Fibroblast of lung (primary cell): ENCODE measurements around the gene TSNAXIP1. TPM values are rescaled to one million over a fixed set of nuclear protein-coding genes. Genes with fewer than 3 reads are reported as not detected.

ENCODE experiments used
- DNase-seq, 2 donors: peaks; one replicate each; pipeline versions ENCODE4 v3.0.0 to v3.0.0-alpha.2; 2010; ENCODE audit warnings: low read depth in 2 of 2
- H2AFZ ChIP-seq: 2 replicates; pipeline ENCODE4 v1.5.1; 2012; ENCODE audit warnings: low read length, control low read depth, inconsistent platforms
- H3K27ac ChIP-seq: 2 replicates; pipeline ENCODE4 v1.5.1; 2011; ENCODE audit warnings: low read length, control low read depth; ENCODE audit not compliant: insufficient read depth
- H3K27me3 ChIP-seq: 2 replicates; pipeline ENCODE4 v1.5.1; 2011; ENCODE audit warnings: mild to moderate bottlenecking, low read length; ENCODE audit not compliant: control insufficient read depth, insufficient read depth
- H3K36me3 ChIP-seq: 2 replicates; pipeline ENCODE4 v1.5.1; 2011; ENCODE audit warnings: low read length; ENCODE audit not compliant: control insufficient read depth, insufficient read depth
- H3K4me1 ChIP-seq: 2 replicates; pipeline ENCODE4 v1.5.1; 2011; ENCODE audit warnings: low read length; ENCODE audit not compliant: control insufficient read depth, insufficient read depth; ENCODE audit errors: extremely low read depth
- H3K4me2 ChIP-seq: 2 replicates; pipeline ENCODE4 v1.5.1; 2011; ENCODE audit warnings: low read length, control low read depth; ENCODE audit not compliant: insufficient read depth; ENCODE audit errors: extremely low read depth
- H3K4me3 ChIP-seq, 4 experiments: fragments of 200-600 bp in 1 of 4; sonication (generic) in 1 of 4; replicated peaks in 1 of 4; 2 replicates each; pipeline ENCODE4 v1.5.1; 2011 to 2016; ENCODE audit warnings: low read length in 4 of 4, low read depth in 3 of 4, mild to moderate bottlenecking in 3 of 4, control low read depth in 2 of 4, inconsistent platforms in 1 of 4, mixed read lengths in 1 of 4; ENCODE audit not compliant: insufficient read depth in 1 of 4; ENCODE audit errors: control extremely low read depth in 1 of 4
- H3K79me2 ChIP-seq: 2 replicates; pipeline ENCODE4 v1.5.1; 2012; ENCODE audit warnings: mild to moderate bottlenecking, low read length, inconsistent platforms; ENCODE audit not compliant: control insufficient read depth, insufficient read depth
- H3K9ac ChIP-seq: 2 replicates; pipeline ENCODE4 v1.5.1; 2011; ENCODE audit warnings: mild to moderate bottlenecking, low read length, control low read depth; ENCODE audit not compliant: insufficient read depth
- H3K9me3 ChIP-seq: 2 replicates; pipeline ENCODE4 v1.5.1; 2012; ENCODE audit warnings: low read depth, low read length; ENCODE audit not compliant: control insufficient read depth, insufficient read depth
- H4K20me1 ChIP-seq: 2 replicates; pipeline ENCODE4 v1.5.1; 2011; ENCODE audit warnings: low read length; ENCODE audit not compliant: control insufficient read depth, insufficient read depth; ENCODE audit errors: extremely low read depth
- EZH2 ChIP-seq: IDR thresholded peaks from 2 replicates; pipeline ENCODE4 v1.5.1; 2012; ENCODE audit warnings: low read length, control low read depth, mild to moderate bottlenecking; ENCODE audit errors: missing control alignments
- polyA plus RNA-seq, 2 donors: library from polyadenylated mRNA; depleted of rRNA in 1 of 2; stranded (reverse) in 1 of 2; unstranded in 1 of 2; fragments of >200 nt; gene quantifications; 2 replicates each; pipeline ENCODE4 v1.2.1, GENCODE V29; 2011 to 2012; ENCODE audit warnings: missing spikeins in 1 of 2
- total RNA-seq: library from RNA; depleted of rRNA; stranded (reverse); fragments of >200 nt; gene quantifications from 2 replicates; pipeline ENCODE4 v1.2.1, GENCODE V29; 2014
- TF ChIP-seq, protein P1 (sequence below), 2 donors: IDR thresholded peaks in 1 of 2; conservative IDR thresholded peaks in 1 of 2; 1 replicate in 1 of 2; 2 replicates in 1 of 2; pipeline ENCODE4 v1.5.1; 2011 to 2012; ENCODE audit warnings: low read length in 2 of 2, control low read depth in 1 of 2, inconsistent platforms in 1 of 2, low read depth in 1 of 2, mild to moderate bottlenecking in 1 of 2

Gene TSNAXIP1
- total and polyA plus RNA-seq, 2 donors (not counting 1 experiment from before 2014, with no cell fraction given): 0.45 to 1.2 TPM

DNA sequence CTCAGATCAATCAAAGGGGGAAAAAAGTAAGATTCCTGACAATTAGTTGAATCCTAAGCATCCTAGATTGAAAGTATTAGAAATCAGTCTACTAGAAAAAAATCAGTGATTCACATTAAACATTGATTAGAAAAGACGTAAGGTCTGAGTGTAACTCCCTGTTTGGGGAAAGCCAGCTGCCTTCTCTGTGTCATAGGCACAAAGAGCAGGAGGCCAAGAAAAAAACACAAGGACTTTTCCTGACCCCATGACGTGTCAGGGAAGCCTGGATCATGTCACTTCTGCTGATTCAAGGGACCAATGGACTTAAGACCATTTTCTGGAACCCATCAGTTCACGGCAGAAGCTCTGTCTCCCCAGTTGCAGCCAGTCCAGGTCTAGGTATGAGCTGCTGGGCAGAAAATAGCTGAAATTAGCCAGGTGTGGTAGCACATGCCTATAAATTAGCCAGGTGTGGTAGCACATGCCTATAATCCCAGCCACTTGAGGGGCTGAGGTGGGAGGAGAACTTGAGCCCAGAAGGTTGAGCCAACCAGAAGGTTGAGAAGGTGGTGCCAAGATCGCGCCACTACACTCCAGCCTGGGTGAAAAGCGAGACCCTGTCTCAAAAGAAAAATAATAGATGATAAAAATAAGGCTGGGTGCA lies 36.2 kb upstream of the TSNAXIP1 start:
- Histone ChIP-seq H3K79me2 (no peaks in the 10 kb centered on the region), H3K9ac (no peak overlapping the region), H3K9me3 (no peaks in the 10 kb centered on the region), H3K4me2 (no peak overlapping the region), H3K36me3 (no peaks in the 10 kb centered on the region), H3K4me3 (no peak overlapping the region), H4K20me1 (no peaks in the 10 kb centered on the region), H3K27me3 (no peaks in the 10 kb centered on the region), H3K27ac (peak overlapping the region; percentile 59), H2AFZ (no peak overlapping the region), H3K4me1 (peaks cover 2% of the 10 kb centered on the region)
- peak; percentile 8 to 72 for DNase-seq
- TF ChIP-seq EZH2: no peak
- TF ChIP-seq, protein P1, sequence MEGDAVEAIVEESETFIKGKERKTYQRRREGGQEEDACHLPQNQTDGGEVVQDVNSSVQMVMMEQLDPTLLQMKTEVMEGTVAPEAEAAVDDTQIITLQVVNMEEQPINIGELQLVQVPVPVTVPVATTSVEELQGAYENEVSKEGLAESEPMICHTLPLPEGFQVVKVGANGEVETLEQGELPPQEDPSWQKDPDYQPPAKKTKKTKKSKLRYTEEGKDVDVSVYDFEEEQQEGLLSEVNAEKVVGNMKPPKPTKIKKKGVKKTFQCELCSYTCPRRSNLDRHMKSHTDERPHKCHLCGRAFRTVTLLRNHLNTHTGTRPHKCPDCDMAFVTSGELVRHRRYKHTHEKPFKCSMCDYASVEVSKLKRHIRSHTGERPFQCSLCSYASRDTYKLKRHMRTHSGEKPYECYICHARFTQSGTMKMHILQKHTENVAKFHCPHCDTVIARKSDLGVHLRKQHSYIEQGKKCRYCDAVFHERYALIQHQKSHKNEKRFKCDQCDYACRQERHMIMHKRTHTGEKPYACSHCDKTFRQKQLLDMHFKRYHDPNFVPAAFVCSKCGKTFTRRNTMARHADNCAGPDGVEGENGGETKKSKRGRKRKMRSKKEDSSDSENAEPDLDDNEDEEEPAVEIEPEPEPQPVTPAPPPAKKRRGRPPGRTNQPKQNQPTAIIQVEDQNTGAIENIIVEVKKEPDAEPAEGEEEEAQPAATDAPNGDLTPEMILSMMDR (conservative IDR thresholded peaks at IDR 0.05 in 1 of 2, IDR thresholded peaks at IDR 0.05 in 1 of 2; ENCODE audit: low read depth in 1 of 2, low read length in 2 of 2): no peak

DNA sequence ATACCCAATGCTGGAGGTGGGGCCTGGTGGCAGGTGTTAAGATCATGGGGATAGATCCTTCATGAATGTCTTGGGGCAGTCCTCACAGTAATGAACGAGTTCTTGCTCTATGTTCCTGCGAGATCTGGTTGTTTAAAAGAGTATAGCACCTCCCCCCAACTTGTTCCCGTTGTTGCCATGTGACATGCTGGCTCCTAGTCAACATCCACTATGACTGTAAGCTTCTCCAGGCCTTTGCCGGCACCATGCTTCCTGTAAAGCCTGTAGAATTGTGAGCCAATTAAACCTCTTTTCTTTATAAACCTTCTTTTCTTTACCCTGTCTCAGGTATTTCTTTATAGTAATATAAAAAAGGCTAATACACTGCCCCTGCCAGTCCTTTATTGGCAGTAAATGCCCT lies 33.6 kb upstream of the TSNAXIP1 start:
- TF ChIP-seq EZH2: no peak
- TF ChIP-seq, protein P1 (conservative IDR thresholded peaks at IDR 0.05 in 1 of 2, IDR thresholded peaks at IDR 0.05 in 1 of 2; ENCODE audit: low read depth in 1 of 2, low read length in 2 of 2): no peak
- Histone ChIP-seq H3K4me2 (no peak overlapping the region), H3K27ac (no peak overlapping the region), H2AFZ (no peak overlapping the region), H3K4me3 (no peak overlapping the region), H3K79me2 (no peaks in the 10 kb centered on the region), H3K9ac (no peak overlapping the region), H3K36me3 (no peaks in the 10 kb centered on the region), H3K4me1 (peaks cover 2% of the 10 kb centered on the region), H3K27me3 (no peaks in the 10 kb centered on the region), H3K9me3 (no peaks in the 10 kb centered on the region), H4K20me1 (no peaks in the 10 kb centered on the region)
- DNase-seq: peak in 1 of 2 donors; percentile 22

DNA sequence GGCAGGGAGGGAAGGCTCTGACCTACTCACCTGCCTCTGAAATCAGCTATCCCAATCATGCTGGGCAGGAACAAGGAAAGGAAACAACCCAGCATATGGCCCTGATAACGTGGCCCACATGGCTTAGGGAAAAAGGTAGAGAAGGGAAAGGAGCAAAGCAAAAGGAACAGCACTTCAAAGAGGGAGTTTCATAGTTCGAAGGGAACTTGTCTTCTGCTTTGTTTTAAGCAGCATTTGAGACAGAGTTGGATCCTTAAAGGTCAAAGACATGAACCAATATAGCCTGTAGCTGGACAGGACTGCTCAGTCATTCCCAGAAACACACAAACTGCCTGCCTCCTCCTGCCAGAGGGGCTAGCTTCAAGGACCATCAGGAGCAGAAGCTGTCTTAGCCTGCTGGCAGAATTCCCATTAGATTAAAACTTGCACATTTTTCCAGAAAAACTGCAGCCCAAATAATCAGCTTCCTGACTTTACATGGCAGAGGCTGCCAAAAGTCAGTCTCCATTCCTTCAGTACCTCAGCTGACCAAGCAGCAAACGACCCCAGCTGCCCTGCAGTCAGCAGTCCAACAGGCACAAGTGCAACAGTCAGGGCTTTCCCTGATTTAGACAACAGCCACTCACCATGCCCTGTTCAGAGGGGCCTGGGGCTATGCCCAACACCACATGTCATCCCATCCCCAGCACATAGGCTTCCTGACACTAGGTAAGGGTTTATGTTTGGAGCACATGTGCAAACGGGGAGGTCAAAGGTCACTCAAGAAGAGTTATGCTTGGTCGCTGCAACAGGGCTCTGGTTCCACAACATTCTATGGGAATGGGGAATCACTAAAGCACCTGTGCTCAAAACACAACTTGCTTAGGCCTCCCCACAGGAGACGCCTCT lies 32.9 kb upstream of the TSNAXIP1 start:
- H3K4me1 ChIP-seq: peaks cover 2% of the 10 kb centered on the region
- peak; percentile 16 to 27 for DNase-seq
- H3K27me3 ChIP-seq: no peaks in the 10 kb centered on the region
- H2AFZ ChIP-seq: no peak overlapping the region
- H4K20me1 ChIP-seq: no peaks in the 10 kb centered on the region
- no peaks in the 10 kb centered on the region for H3K9me3 ChIP-seq
- H3K36me3 ChIP-seq: no peaks in the 10 kb centered on the region
- TF ChIP-seq, protein P1 (conservative IDR thresholded peaks at IDR 0.05 in 1 of 2, IDR thresholded peaks at IDR 0.05 in 1 of 2; ENCODE audit: low read depth in 1 of 2, low read length in 2 of 2): no peak
- no peak for TF ChIP-seq EZH2
- no peak overlapping the region for H3K27ac ChIP-seq
- no peak overlapping the region for H3K4me3 ChIP-seq
- no peak overlapping the region for H3K4me2 ChIP-seq
- no peaks in the 10 kb centered on the region for H3K79me2 ChIP-seq
- no peak overlapping the region for H3K9ac ChIP-seq
